CD4-positive, alpha-beta T cell treated with Interleukin-15 for 1 hour (primary cell): ENCODE data around the gene INF2.

Experiments
- DNase-seq: peaks from one replicate; pipeline ENCODE4 v3.0.0-alpha.2; 2020

INF2 gene

GRCh38 chr14:104755621-104756020 is 66.2 kb downstream of the INF2 start:
- no peak for DNase-seq

- no peak for DNase-seq
Observed at GRCh38 chr14:104756477-104757237, 67.2 kb downstream of the INF2 start.

GRCh38 chr14:104757238-104757585 is 67.8 kb downstream of the INF2 start:
- no peak for DNase-seq

GRCh38 chr14:104757681-104758392 is 68.4 kb downstream of the INF2 start:
- no peak for DNase-seq

- DNase-seq: no peak
Observed at GRCh38 chr14:104758981-104759969, 69.9 kb downstream of the INF2 start.

GRCh38 chr14:104765517-104765916 is 76.1 kb downstream of the INF2 start:
- no peak for DNase-seq

- no peak for DNase-seq
Observed at GRCh38 chr14:104766256-104766862, 76.9 kb downstream of the INF2 start.

- DNase-seq: no peak
Observed at GRCh38 chr14:104766863-104767633, 77.6 kb downstream of the INF2 start.

- no peak for DNase-seq
Observed at GRCh38 chr14:104767634-104767918, 78.2 kb downstream of the INF2 start.

- peak; percentile 86 for DNase-seq
Observed at GRCh38 chr14:104768437-104769323, 79.3 kb downstream of the INF2 start.

- no peak for DNase-seq
Observed at GRCh38 chr14:104769324-104770071, 80.1 kb downstream of the INF2 start.

- DNase-seq: no peak
Observed at GRCh38 chr14:104770072-104770579, 80.7 kb downstream of the INF2 start.

- DNase-seq: no peak
Observed at GRCh38 chr14:104770851-104771272, 81.4 kb downstream of the INF2 start.

GRCh38 chr14:104771374-104771773 is 82.0 kb downstream of the INF2 start:
- no peak for DNase-seq
